ENCODE data around the gene MUSTN1. TPM values are rescaled to one million over a fixed set of nuclear protein-coding genes. Genes with fewer than 3 reads are reported as not detected.

The MUSTN1 gene
- polyA plus RNA-seq, 2 of the 4 experiments (the other 2 are of a cell fraction) = not detected

DNA sequence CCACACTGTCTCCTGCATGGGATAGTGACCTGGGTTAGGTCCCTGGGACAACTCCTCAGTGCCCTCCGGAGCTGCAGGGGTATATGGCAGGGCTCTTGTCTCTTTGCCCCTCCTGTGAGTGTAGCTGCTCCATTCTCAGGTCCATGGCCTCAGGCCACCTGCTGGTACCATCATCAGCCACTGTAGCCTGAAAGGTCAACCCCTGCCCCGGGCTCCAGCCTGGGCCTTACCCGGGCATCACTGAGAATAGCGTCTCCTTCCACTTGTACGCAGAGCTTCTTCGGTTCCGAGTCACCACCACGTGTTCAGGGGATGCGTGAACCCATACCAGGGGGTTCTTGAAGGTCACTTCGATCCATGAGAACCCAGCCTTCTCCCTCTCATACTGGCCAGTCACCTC is 18.2 kb downstream of the MUSTN1 start:
- ChIA-PET CTCF (interaction anchor here (0.6 to 3.5 kb wide), 2 partner anchors 23 to 72 kb away, joined by 3 to 11 read pairs; partner anchors contain the start of gene ITIH3), POLR2A (no interaction called here)
- DNase-seq (ENCODE audit: low read depth in 1 of 2, low spot score in 1 of 2) (no peak), ATAC-seq (no peak), FAIRE-seq (no peak)
- Histone ChIP-seq H3K4me1 (no peaks in the 10 kb centered on the region), H3K4me3 (no peak overlapping the region), H3K27ac (no peak overlapping the region), H3K9me3 (no peaks in the 10 kb centered on the region), H3K4me2 (no peak overlapping the region)
- TF ChIP-seq, protein P1, sequence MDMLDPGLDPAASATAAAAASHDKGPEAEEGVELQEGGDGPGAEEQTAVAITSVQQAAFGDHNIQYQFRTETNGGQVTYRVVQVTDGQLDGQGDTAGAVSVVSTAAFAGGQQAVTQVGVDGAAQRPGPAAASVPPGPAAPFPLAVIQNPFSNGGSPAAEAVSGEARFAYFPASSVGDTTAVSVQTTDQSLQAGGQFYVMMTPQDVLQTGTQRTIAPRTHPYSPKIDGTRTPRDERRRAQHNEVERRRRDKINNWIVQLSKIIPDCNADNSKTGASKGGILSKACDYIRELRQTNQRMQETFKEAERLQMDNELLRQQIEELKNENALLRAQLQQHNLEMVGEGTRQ (IDR thresholded peaks at IDR 0.05) = no peak
- TF ChIP-seq NR3C1 (IDR thresholded peaks at IDR 0.05) (no peak), EHMT2 (IDR thresholded peaks at IDR 0.05; ENCODE audit: low read depth) (no peak), TFCP2L1 (CRISPR knock-in tag; IDR thresholded peaks at IDR 0.05) (no peak), SREBF2 (IDR thresholded peaks at IDR 0.05) (no peak), RNF2 (IDR thresholded peaks at IDR 0.05; ENCODE audit: borderline replicate concordance, low read depth) (no peak), HDAC2 (IDR thresholded peaks at IDR 0.05) (no peak), HOXB5 (CRISPR knock-in tag; IDR thresholded peaks at IDR 0.05) (no peak), ZFP36 (IDR thresholded peaks at IDR 0.05; ENCODE audit: borderline replicate concordance, partially characterized antibody) (no peak), EP300 (IDR thresholded peaks at IDR 0.05) (no peak), HOXA7 (CRISPR knock-in tag; IDR thresholded peaks at IDR 0.05) (no peak), POLR2A (IDR thresholded peaks at IDR 0.05; ENCODE audit: low read length) (no peak)
- TF ChIP-seq, protein P2, sequence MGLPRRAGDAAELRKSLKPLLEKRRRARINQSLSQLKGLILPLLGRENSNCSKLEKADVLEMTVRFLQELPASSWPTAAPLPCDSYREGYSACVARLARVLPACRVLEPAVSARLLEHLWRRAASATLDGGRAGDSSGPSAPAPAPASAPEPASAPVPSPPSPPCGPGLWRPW (IDR thresholded peaks at IDR 0.05) = no peak
- WGBS (ENCODE audit: missing lambda C conversion rate) = no CpG with 5 or more reads among the region's 10 CpGs

DNA sequence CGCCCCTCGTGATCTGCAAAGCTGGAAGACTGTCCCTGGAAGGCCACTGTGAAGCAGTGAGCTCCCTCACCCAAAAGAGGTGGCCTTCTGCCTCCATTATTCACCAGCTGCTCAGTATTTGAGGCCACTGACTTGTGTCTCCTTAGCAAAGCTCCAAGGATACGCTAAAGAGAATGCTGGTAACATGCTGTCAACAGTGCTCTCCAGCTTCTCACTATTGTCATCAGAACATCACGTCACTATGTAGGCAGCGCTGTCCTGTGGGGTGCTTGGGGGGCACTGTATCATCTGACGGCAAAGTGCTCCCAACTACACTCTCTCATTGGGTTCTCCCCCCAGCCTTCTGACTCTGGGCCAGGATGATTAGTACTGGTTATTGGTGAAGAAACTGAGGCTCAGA is 18.6 kb downstream of the MUSTN1 start:
- Histone ChIP-seq H3K9me3 (no peaks in the 10 kb centered on the region), H3K4me2 (no peak overlapping the region), H3K4me3 (no peak overlapping the region), H3K27ac (no peak overlapping the region), H3K4me1 (no peaks in the 10 kb centered on the region)
- WGBS (ENCODE audit: missing lambda C conversion rate) = 84% methylated on average over 4 of the region's 6 CpGs
- DNase-seq (ENCODE audit: low read depth in 1 of 2, low spot score in 1 of 2) = no peak
- no peak for FAIRE-seq
- ATAC-seq = no peak
- ChIA-PET POLR2A (no interaction called here), CTCF (interaction anchor here (0.6 to 3.5 kb wide), 3 partner anchors 23 to 72 kb away, joined by 3 to 11 read pairs (median 4); partner anchors contain the start of gene ITIH3)
- TF ChIP-seq, protein P3, sequence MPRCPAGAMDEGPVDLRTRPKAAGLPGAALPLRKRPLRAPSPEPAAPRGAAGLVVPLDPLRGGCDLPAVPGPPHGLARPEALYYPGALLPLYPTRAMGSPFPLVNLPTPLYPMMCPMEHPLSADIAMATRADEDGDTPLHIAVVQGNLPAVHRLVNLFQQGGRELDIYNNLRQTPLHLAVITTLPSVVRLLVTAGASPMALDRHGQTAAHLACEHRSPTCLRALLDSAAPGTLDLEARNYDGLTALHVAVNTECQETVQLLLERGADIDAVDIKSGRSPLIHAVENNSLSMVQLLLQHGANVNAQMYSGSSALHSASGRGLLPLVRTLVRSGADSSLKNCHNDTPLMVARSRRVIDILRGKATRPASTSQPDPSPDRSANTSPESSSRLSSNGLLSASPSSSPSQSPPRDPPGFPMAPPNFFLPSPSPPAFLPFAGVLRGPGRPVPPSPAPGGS (IDR thresholded peaks at IDR 0.05) = no peak
- TF ChIP-seq ESRRA (IDR thresholded peaks at IDR 0.05; ENCODE audit: borderline replicate concordance, low read length) = no peak
- TF ChIP-seq RARB (CRISPR knock-in tag; IDR thresholded peaks at IDR 0.05) = no peak
- TF ChIP-seq MYC (IDR thresholded peaks at IDR 0.05; ENCODE audit: borderline replicate concordance, low read length) = no peak
- no peak for TF ChIP-seq ZNF302 (CRISPR knock-in tag; IDR thresholded peaks at IDR 0.05)
- TF ChIP-seq HOXA7 (CRISPR knock-in tag; IDR thresholded peaks at IDR 0.05) = no peak
- no peak for TF ChIP-seq RAD21 (conservative IDR thresholded peaks at IDR 0.05 in 1 of 2, IDR thresholded peaks at IDR 0.05 in 1 of 2)
- no peak for TF ChIP-seq RNF2 (IDR thresholded peaks at IDR 0.05; ENCODE audit: borderline replicate concordance, low read depth)
- TF ChIP-seq GATA3 (IDR thresholded peaks at IDR 0.05; ENCODE audit: borderline replicate concordance) = no peak
- no peak for TF ChIP-seq EHF (CRISPR knock-in tag; IDR thresholded peaks at IDR 0.05)
- TF ChIP-seq, protein P4, sequence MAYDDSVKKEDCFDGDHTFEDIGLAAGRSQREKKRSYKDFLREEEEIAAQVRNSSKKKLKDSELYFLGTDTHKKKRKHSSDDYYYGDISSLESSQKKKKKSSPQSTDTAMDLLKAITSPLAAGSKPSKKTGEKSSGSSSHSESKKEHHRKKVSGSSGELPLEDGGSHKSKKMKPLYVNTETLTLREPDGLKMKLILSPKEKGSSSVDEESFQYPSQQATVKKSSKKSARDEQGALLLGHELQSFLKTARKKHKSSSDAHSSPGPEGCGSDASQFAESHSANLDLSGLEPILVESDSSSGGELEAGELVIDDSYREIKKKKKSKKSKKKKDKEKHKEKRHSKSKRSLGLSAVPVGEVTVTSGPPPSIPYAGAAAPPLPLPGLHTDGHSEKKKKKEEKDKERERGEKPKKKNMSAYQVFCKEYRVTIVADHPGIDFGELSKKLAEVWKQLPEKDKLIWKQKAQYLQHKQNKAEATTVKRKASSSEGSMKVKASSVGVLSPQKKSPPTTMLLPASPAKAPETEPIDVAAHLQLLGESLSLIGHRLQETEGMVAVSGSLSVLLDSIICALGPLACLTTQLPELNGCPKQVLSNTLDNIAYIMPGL (CRISPR knock-in tag; IDR thresholded peaks at IDR 0.05; ENCODE audit: borderline replicate concordance) = no peak
- TF ChIP-seq, protein P5, sequence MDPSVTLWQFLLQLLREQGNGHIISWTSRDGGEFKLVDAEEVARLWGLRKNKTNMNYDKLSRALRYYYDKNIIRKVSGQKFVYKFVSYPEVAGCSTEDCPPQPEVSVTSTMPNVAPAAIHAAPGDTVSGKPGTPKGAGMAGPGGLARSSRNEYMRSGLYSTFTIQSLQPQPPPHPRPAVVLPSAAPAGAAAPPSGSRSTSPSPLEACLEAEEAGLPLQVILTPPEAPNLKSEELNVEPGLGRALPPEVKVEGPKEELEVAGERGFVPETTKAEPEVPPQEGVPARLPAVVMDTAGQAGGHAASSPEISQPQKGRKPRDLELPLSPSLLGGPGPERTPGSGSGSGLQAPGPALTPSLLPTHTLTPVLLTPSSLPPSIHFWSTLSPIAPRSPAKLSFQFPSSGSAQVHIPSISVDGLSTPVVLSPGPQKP (IDR thresholded peaks at IDR 0.05; ENCODE audit: low read depth, low read length) = no peak
- TF ChIP-seq, protein P6, sequence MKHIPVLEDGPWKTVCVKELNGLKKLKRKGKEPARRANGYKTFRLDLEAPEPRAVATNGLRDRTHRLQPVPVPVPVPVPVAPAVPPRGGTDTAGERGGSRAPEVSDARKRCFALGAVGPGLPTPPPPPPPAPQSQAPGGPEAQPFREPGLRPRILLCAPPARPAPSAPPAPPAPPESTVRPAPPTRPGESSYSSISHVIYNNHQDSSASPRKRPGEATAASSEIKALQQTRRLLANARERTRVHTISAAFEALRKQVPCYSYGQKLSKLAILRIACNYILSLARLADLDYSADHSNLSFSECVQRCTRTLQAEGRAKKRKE (CRISPR knock-in tag; IDR thresholded peaks at IDR 0.05; ENCODE audit: low read depth) = no peak
- no peak for TF ChIP-seq CBX2 (IDR thresholded peaks at IDR 0.05; ENCODE audit: borderline replicate concordance, low read depth)
- no peak for TF ChIP-seq TP53 (CRISPR knock-in tag; IDR thresholded peaks at IDR 0.05)
- no peak for TF ChIP-seq JUNB (IDR thresholded peaks at IDR 0.05)
